Measurements from ENCODE around the gene PFKP.

Gene PFKP

DNA sequence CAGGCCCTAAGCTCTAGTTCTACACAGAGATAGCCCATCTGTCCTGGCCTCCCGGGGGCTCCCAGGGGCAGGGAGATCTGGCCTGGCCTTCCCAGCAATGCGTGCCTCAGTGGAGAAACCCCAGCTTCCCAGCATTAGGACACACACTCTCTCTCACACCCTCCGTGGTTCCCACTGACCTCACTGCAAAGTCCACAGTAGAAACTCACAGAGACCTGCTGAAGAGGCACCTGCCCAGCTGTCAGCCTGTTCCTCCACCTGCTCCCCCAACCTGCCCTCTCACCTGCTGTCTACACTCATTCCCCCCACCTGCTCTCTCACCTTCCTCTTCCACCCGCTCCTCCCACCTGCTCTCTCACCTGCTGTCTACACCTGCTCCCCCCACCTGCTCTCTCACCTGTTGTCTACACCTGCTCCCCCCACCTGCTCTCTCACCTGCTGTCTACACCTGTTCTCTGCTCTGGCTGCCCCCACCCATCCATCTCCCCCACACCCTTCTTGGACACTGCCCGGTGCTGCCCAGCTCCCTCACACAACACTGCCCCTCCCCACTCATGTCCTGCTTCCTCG lies 21.1 kb upstream of the PFKP start:
- no peak for TF ChIP-seq CTCF (IDR thresholded peaks at IDR 0.05; ENCODE audit: insufficient read depth, low read depth, low read length, missing control alignments)
- no peak overlapping the region for H3K4me3 ChIP-seq (ENCODE audit: low read depth, low read length)
- no peak for DNase-seq (ENCODE audit: low read depth)

GRCh38 chr10:3046981-3047547 lies 20.3 kb upstream of the PFKP start:
- TF ChIP-seq CTCF (IDR thresholded peaks at IDR 0.05; ENCODE audit: insufficient read depth, low read depth, low read length, missing control alignments) = no peak
- no peak overlapping the region for H3K4me3 ChIP-seq (ENCODE audit: low read depth, low read length)
- DNase-seq (ENCODE audit: low read depth) = no peak

GRCh38 chr10:3047596-3047995 lies 19.8 kb upstream of the PFKP start:
- DNase-seq (ENCODE audit: low read depth) = no peak

GRCh38 chr10:3048119-3049019 lies 19.0 kb upstream of the PFKP start:
- no peak for DNase-seq (ENCODE audit: low read depth)
- no peak overlapping the region for H3K4me3 ChIP-seq (ENCODE audit: low read depth, low read length)
- no peak for TF ChIP-seq CTCF (IDR thresholded peaks at IDR 0.05; ENCODE audit: insufficient read depth, low read depth, low read length, missing control alignments)

More at GRCh38 chr10:3047596-3047995, 19.8 kb upstream of the PFKP start:
- H3K4me3 ChIP-seq (ENCODE audit: low read depth, low read length) = no peak overlapping the region
- no peak for TF ChIP-seq CTCF (IDR thresholded peaks at IDR 0.05; ENCODE audit: insufficient read depth, low read depth, low read length, missing control alignments)

DNA sequence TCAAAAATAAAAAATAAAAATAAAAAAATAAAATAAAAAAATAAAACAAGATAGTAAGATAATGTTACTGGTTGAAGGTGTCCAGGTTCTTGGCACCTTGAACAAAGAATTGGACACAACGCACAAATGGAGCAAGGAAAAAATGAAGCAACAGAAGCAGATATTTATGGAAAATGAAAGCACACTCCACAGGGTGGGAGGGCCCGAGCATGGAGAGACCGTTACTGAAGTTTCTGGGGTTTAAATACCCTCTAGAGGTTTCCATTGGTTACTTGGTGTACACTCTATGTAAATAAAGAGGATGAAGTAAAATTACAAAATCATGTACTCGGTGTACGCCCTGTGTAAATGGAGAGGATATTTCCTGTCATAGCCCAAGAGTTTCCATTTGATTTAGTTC lies 15.7 kb upstream of the PFKP start:
- no peak for DNase-seq (ENCODE audit: low read depth)
- TF ChIP-seq CTCF (IDR thresholded peaks at IDR 0.05; ENCODE audit: insufficient read depth, low read depth, low read length, missing control alignments) = no peak
- no peak overlapping the region for H3K4me3 ChIP-seq (ENCODE audit: low read depth, low read length)

GRCh38 chr10:3053155-3053554 lies 14.2 kb upstream of the PFKP start:
- TF ChIP-seq CTCF (IDR thresholded peaks at IDR 0.05; ENCODE audit: insufficient read depth, low read depth, low read length, missing control alignments) = no peak
- H3K4me3 ChIP-seq (ENCODE audit: low read depth, low read length) = no peak overlapping the region
- DNase-seq (ENCODE audit: low read depth) = no peak
